Ecto neural progenitor cell (in vitro differentiated cells): ENCODE results near the gene PSMA6.
A peak's percentile ranks its signal among the peaks of the same experiment; 100 is the strongest.
"Not testable (repeated sequence)": the region's sequence is repeated elsewhere in the genome, so short reads cannot be mapped to it uniquely, and the experiment has no call there.

Source experiments
- DNase-seq: peaks from one replicate; pipeline ENCODE4 v3.0.0-alpha.2; 2018; ENCODE audit warnings: low spot score

PSMA6 gene

DNA sequence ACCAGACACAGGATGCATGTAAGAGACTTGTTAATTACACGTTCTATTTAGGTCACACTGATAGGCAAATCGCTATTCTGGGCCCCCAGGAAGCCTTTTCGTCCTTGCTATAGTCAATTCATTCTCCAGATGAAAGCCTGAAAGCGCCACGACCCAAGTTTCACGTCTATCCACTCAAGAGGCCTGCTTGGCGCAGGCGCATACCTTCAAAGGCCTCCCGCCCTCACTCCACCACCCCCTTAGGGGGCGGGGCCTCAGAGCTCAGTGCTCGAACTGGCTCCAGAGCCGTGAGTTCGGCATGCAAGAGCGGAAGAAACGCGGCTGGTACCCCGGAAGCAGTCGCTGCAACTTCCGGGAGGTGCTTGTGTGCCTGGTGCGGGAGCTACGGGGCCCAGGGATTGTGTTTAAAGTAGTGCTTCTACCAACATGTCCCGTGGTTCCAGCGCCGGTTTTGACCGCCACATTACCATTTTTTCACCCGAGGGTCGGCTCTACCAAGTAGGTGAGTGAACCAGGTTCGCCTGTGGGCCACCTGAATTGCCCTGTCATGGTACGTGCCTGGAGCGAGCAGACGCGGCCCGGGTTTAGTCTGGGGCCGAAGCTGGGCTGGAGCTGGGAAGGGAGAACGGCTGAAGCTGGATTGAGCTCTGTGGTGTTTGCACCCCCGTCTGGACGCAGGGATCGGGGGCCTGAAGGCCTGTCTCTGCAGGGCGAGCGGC lies at the start of gene PSMA6:
Gene PSMA6, plus strand, starts transcription at position 332 of the 719 bp plus-strand sequence. Its CDS starts 95 bp downstream, at position 427.
- DNase-seq: peak; percentile 99

DNA sequence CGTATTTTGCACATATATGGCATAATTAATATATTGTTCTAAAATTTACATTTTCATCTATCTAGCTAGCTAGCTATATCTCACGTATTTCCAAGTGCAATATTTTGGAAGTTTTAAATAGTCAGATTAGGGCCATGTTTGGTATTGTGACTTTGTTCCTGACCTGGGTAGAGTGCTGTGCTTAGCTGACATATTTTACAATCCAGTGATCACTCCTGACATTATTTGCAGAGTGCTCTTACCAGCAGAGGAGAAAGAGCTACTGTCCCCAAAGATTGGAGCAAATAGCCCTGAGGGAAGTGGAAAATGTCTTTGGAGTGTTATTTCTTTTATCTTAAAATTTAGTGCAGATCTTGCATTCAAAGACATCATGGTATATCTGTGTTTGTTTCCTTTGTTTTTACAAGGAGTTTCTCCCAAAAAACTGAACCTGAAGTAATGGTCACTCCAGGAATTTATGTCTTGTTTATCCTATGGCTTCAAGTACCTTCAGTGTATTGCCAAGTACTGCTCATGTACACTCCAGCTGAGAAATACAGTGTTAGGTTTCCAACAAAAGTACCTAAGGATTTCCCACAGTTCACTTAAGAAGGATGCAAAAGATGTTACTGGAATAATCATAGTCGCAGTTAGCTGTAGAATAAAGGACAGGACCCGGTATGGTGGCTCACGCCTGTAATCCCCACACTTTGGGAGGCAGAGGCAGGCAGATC lies 49.4 kb upstream of the PSMA6 start:
- no peak for DNase-seq

DNA sequence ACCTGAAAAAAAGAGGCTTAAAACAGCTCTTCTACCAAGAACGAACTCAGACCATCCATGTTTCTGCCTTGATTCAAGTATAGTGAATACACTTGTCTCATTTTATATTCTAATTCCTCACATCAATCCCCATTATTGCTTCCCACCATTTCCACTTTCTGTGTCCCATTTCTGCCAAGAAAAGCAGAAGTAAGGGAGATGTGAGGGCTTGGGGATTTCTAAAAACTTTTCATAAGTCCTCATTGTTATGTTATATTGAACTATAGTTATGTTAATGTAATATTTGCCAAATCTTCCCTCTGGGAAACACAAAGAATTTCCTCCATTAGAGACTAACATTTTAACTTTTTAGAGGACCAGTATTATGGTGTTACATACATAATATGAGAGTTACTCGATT lies 48.2 kb upstream of the PSMA6 start:
- no peak for DNase-seq

DNA sequence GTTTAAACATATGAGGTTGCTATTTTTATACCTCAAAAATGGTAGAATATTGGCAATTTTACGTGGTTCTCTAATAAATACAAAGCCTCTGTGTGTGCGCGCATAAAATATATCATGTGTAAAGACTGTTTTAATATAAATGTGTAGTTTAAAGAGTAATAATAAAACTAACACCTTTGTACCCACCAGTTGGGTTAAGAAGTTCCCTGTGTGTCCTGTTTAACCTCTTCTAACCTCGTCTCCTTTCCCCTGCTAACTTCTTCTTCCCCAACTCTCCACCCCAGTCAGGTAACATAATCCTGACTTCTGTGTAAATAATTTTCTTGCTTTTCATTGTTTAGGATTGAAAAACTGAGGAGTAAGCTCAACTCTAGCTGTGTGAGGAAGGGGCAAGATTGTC lies 47.6 kb upstream of the PSMA6 start:
- DNase-seq: no peak

DNA sequence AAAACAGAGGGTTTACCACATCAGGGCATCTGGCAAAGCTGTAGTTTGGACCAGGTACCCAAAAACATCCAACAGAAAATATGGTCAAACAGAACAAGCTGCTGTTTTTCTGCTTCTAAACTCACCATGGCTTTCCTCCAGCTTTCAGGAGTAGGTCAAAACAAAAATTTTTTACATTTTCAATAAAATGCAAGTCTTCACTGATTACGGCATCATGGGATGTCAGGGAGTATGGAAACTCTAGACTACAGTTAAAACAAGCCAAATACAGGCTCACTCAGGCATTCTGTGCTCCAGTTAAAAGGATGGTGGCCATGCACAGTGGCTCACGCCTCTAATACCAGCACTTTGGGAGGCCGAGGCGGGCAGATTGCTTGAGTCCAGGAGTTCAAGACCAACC lies 47.1 kb upstream of the PSMA6 start:
- DNase-seq: no peak

DNA sequence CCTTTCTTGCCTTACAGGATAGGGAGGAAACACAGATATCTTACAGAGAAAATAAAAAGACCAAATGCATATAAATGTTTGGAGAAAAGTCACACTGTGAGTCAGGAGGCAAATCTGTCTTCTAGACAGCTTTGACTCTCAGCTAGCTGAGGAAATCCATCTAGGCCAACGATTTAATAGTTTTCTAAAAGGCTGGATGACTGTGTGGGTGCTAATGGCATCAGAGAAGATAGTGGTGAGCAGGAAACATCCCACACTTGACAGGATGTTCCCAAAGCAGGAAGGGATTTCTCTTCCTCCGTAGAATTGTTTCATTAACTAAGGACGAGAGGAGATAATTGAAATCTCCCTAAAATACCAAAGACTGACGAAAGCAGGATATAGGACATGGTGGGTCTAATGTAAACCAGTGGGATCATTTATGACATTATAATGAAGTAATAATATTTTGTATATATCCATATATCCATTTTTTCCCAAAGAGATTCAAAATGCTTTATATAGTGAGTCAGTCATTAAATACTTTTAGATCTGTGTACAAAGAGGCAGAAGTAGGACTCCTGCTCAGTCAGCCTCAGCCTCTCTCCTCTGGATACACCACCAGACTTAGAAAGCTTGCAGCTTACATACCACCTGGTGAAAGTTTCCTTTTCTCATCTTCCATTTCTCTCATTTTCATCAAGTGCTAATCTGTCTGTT lies 44.3 kb upstream of the PSMA6 start:
- no peak for DNase-seq

DNA sequence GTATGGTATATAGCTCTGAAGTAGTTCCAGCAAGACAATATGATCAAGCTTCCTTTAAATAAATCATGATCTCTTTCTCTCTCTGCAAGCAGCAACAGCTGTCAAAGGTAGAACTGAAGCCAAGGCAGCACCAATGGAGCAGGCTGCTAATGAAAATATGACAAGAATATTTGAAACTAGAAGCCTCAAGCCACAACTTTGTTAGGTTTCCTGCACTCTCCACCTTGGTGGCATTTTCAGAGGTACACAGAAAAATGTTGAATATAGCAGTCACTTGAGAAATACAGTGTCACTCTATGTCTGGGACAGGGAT lies 43.8 kb upstream of the PSMA6 start:
- no peak for DNase-seq

DNA sequence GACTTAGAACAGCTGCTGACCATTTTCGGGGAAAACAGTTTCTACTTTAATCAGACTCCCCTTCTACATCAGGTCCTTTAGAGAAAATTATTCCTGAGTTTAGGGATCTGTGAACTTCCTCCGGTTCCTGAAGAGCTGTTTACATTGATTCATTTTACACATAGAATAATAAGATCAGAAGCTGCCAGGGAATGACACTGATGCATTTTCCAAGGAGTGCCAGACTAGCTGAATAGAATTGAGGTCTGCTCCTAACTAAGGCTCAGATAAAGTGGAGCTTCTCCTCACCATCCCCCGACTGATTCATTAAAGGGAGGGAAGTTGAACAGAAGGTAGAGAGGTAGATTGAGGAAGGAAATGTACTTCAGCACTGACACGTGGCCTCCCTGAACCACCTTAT lies 41.9 kb upstream of the PSMA6 start:
- no peak for DNase-seq

DNA sequence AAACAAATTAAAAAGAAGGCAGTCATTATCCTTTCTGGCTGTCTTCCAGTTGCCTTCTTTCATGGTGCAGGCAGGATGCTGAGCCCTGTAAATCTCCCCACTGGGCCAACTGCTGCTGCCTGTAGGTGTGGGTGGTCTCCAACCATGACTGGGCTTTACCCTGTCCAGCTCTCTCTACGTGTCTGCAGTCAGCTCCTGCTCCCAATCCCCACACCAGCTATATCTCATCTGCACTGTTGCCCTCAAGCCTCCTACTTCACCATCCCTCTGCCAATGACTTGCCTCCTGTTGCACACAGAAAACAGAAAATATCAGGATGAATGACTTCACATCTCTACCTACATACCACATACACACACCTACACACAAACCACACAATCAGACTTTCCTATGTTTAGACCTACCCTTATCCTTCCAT lies 39.7 kb upstream of the PSMA6 start:
- no peak for DNase-seq

DNA sequence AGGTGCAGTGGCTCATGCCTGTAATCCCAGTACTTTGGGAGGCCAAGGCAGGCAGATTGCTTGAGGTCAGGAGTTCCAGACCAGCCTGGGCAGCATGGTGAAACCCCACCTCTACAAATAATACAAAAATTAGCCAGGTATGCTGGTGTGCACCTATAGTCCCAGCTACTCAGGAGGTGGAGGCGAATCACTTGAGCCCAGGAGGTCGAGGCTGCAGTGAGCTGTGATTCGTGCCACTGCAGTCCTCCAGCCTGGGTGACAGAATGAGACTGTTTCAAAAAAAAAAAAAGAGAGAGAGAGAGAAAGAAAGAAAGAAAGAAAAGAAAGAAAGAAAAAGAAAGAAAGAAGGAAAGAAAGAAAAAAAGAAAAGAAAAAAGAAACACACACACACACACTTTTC lies 39.1 kb upstream of the PSMA6 start:
- DNase-seq: not testable (repeated sequence)

DNA sequence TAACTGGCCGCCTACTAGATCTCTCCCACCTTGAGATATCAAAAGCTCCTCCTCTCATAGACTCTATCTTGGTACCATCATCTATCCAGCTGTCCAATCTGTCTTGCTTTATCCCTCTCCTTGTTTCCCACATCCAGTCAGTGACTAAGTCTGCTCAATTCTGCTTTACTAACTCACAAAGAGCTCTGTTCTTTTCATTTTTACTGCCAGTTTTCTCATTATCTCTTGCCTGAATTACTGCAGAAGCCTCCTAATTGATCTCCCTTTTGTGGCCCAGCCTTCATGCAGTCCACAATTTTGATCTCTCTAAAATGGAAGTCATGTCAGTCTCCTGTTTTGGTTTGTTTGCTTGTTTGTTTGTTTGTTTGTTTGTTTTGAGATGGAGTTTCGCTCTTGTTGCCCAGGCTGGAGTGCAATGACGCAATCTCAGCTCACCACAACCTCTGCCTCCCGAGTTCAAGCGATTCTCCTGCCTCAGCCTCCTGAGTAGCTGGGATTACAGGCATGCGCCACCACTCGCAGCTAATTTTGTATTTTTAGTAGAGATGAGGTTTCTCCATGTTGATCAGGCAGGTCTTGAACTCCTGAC lies 38.1 kb upstream of the PSMA6 start:
- DNase-seq: not testable (repeated sequence)

DNA sequence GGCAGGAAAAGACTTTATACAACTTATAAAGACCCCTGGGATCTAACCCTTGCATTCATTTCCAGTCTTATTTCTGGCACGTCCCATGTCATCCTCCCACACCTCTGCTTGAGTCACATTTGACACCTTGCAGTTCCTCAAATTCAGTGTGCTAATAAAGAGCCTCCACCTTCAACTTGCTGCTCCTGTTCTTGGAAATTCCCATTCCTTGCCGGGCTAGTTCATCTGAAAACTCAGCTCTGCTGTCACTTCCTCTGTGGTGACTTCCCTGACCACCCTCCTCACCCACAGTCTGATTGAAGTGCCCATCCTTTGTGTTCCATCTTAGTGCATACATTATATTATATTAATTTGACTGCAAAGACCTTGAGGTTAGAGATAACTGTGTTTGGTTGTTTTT lies 37.4 kb upstream of the PSMA6 start:
- DNase-seq: no peak

DNA sequence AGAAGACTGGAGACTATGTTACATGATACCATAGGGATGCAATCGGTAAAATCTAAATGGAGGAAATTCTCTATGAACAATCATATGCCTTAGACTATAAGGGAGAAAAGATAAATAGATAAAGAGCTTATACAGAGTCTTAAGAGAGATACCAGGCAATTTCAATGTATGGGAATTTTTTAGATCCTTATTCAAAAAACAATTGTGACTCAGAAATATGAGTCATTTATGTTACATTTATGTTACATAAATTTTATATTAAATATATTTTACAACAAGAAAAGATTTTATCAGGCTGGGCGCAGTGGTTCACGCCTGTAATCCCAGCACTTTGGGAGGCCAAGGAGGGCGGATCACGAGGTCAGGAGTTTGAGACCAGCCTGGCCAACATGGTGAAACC lies 36.5 kb upstream of the PSMA6 start:
- no peak for DNase-seq

DNA sequence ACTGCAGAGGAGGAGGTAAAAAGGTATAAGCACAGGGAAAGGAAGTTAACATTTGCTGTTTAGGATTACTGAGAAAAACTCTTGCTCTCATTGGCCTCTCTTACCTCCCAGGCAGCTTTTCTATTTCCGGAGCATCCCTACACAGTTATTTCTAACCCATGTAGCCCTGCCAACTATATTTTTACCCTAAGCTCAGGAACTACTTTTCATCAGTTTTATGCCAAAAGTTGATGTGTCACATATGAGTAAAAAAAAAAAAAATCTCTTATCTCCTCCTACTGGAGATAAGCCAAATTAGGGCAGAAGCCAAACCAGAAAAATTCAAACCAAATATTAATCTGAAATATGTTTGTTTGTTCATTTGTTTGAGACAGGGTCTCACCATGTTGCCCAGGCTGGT lies 34.4 kb upstream of the PSMA6 start:
- no peak for DNase-seq

DNA sequence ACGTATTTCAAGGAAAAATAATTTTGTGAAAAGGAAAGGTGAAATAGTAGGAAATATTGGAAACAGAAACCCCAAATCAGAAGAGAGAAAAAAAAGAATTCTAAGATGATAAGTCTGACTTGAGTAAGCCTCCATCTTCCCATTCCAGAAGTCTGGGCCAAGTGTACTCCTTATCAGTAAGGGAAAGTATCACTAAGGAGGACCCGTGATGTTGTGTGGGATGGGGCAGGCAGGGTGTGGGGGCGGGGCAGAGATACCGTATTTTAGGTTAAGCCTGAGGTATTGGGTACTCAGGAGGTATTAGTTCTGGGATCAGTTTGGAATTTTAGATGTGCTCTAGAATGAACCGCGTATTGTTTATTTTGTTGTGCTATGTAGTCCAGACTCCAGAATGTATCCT lies 33.8 kb upstream of the PSMA6 start:
- no peak for DNase-seq

DNA sequence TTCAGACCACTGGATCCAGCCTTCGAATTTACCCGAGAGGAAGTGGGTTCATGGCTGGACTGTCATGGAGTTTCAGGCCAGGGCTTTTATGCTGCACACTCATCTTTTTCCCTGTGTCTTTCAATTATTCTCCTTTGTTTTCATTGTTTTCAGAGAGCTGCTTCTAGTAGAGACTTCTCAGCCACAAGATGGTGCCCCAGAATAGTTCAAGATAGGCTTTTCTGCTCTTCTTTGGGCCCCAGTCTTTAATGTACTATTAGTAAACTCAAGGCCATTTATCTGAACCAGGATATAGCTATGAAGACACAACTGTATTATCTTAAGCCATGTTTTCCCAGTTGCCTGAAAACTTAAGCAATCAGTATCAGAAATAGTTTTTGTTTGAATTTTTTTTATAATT lies 30.4 kb upstream of the PSMA6 start:
- no peak for DNase-seq

DNA sequence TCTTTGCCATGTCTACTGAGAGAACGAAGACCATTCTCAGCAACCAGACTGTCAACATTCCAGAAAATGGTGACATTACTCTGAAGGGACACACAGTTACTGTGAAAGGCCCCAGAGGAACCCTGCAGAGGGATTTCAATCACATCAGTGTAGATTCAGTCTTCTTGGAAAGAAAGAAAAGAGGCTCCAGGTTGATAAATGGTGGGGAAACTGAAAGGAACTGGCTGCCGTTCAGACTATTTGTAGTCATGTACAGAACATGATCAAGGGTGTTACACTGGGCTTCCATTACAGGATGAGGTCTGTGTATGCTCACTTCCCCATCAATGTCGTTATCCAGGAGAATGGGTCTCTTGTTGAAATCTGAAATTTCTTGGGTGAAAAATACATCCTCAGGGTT lies 29.7 kb upstream of the PSMA6 start:
- no peak for DNase-seq

DNA sequence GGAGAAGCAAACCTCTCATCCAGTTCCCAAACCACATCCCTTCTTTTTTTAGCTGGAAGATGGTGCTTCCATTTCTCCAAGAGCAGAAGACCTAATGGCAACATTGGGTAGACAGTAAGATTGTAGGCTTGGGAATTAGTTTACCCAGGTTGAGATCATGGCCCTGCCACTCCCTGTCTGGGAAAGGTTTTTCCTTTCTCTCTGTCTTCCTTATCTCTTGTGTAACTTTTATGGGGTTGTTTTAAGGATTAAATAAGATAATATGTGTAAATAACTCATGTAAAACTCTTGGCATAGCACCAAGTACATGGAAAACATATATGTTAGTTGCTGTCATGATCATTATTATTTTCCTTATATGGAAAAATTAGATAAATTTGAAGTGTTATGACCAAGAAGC lies 23.2 kb upstream of the PSMA6 start:
- no peak for DNase-seq

DNA sequence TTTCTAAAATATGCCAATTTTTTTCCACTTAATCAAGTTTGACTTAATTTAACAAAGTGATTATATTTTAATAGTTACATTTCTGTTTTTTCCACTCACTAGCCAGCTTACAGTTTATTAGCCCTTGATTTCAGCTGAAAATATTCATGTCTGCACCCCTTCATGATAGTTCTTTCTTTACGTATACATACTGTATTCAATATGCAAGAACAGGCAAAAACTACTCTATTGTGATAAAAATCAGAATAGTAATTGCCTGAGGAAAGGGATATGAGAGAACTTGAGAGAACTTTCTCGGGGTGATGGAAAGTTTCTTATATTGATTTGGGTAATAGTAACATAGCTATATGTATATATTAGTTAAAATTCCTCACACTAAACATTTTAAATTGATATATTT lies 17.4 kb upstream of the PSMA6 start:
- DNase-seq: no peak

DNA sequence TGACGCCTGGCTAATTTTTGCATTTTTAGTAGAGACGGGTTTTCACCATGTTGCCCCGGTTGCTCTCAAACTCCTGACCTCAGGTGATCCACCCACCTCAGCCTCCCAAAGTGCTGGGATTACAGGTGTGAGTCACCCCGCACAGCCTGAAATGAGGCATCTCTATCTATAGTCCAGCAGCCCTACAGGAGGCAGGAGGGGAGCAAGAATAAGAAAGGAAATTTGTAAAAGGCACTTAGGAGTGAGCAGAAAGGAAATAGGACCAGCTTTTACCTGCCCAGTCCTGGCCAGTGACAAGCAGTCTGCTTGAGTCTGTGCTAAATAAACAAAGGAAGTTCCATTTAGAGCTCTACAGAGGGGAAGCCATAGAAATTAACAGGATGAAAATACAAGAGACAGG lies 15.0 kb upstream of the PSMA6 start:
- DNase-seq: no peak

DNA sequence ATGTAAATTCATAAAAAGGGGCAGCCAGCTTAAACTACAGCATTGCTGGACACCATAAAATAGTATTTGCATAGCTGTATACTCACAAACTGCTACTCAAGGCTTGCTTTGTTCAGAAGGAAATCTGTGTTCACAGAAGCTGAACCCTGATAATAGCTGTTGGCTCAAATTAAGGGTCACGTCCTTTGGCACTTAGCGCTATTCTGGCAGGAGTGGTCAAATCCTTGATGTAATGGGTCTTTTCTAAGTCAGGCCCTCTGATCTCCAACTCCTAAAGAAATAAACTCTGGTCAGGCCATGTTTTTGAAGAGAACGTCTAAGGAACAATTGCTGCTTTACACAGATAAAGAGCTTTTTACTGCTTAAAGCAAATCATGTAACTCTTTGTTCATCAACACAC lies 12.8 kb upstream of the PSMA6 start:
- no peak for DNase-seq

DNA sequence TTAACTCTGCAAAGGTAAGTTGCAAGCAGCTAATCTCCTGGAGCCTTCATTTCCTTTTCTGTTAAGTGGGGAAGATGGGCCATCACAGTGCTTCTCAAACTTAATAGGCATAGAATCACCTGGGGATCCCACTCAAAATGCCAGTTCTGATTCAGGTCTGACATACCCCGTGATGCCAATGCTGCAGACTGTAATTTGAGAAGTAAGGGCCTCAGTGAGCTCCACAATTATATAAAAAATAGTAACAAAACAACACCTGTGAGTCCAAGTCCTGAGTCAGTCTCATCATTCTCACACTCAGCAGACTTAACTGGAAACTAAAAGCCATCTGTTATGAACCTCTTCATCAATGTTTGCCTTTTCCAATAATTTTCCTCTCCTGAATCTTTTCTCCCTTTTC lies 10.8 kb upstream of the PSMA6 start:
- DNase-seq: no peak

DNA sequence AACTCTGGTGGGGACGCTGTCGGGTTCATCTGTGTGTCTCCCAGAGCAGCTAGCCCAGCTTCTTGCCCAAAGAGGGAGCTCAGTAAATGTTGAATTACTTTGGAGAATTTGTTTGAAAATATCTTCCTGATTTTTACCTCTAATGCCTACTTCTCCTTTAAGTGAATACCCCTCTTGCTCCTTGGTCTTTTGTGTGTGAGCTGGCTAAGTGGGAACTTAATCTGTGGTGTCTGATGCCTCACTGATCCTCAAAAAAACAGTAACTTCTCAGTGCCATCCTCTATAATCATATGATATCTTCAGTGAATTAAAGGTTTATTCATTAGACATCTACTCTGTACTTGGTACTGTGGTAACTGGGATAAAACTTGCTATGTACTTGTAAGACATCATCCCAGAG lies 7.7 kb upstream of the PSMA6 start:
- DNase-seq: no peak
